ENCODE data around the gene DAPK3. TPM values are rescaled to one million over a fixed set of nuclear protein-coding genes. Genes with fewer than 3 reads are reported as not detected.

DAPK3 gene
- polyA plus RNA-seq, 1 donor from 2014 or later, result 100 TPM

Small RNA genes within 50 kb of the gene (small RNA-seq; reads per million reads assigned to genes)
- gene RN7SL202P (0 reads per million in 3 experiments), gene SNORD37 (12.4 to 26.8 (median 13.0) reads per million in 3 experiments)

Other genes with a start within 250 kb of the DAPK3 start
- gene APBA3, start 209.4 kb downstream of the DAPK3 start, polyA plus RNA-seq, result 37.1 and 56.3 TPM in 2 replicates
- gene MRPL54, start 208.4 kb downstream of the DAPK3 start, polyA plus RNA-seq, result 74.7 and 83.8 TPM in 2 replicates
- not detected in 2 replicates for gene RAX2, start 198.9 kb downstream of the DAPK3 start, polyA plus RNA-seq
- gene MATK, start 184.7 kb downstream of the DAPK3 start, polyA plus RNA-seq, result 2.6 and 4.1 TPM in 2 replicates
- 9.0 and 16.9 TPM in 2 replicates for gene ZFR2, start 102.1 kb downstream of the DAPK3 start, polyA plus RNA-seq
- gene ATCAY, start 90.4 kb downstream of the DAPK3 start, polyA plus RNA-seq, result 73.8 and 85.0 TPM in 2 replicates
- gene NMRK2, start 38.0 kb downstream of the DAPK3 start, polyA plus RNA-seq, result not detected in 2 replicates
- gene EEF2, start 14.4 kb upstream of the DAPK3 start, polyA plus RNA-seq, result 716 and 865 TPM in 2 replicates
- 22.3 and 27.0 TPM in 2 replicates for gene PIAS4, start 36.6 kb upstream of the DAPK3 start, polyA plus RNA-seq
- 1.7 and 2.5 TPM in 2 replicates for gene ZBTB7A, start 95.8 kb upstream of the DAPK3 start, polyA plus RNA-seq
- 95.5 and 102 TPM in 2 replicates for gene MAP2K2, start 153.0 kb upstream of the DAPK3 start, polyA plus RNA-seq
- gene CREB3L3, start 182.5 kb upstream of the DAPK3 start, polyA plus RNA-seq, result not detected in 2 replicates
- 42.7 and 42.8 TPM in 2 replicates for gene SIRT6, start 211.5 kb upstream of the DAPK3 start, polyA plus RNA-seq
- 2.8 and 3.3 TPM in 2 replicates for gene ANKRD24, start 211.6 kb upstream of the DAPK3 start, polyA plus RNA-seq